ENCODE results near the gene FAHD1. TPM values are rescaled to one million over a fixed set of nuclear protein-coding genes. Genes with fewer than 3 reads are reported as not detected.
"Not testable (repeated sequence)": the region's sequence is repeated elsewhere in the genome, so short reads cannot be mapped to it uniquely, and the experiment has no call there.

FAHD1 gene
- polyA plus RNA-seq, 1 donor = 21.2 TPM

DNA sequence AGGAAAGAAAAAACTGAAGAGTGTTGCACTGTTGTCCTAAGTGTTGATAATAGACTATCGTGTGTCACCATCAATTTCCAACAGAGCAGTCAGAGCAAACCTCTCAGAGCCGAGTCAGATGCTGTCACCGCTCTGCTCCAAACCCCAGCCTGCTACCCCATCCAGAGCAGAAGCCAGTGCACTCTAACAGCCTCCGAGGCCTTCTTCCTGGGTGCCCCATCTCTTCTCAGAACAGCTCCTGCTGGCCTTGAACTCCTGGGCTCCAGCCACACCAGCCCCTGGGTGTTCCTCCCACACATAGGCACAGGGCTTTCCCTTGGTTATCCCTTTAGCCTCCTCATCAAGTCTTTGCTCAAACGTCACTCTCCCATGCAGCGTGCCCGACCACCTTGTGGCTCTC is 24.0 kb downstream of the FAHD1 start:
- DNase-seq = no peak

DNA sequence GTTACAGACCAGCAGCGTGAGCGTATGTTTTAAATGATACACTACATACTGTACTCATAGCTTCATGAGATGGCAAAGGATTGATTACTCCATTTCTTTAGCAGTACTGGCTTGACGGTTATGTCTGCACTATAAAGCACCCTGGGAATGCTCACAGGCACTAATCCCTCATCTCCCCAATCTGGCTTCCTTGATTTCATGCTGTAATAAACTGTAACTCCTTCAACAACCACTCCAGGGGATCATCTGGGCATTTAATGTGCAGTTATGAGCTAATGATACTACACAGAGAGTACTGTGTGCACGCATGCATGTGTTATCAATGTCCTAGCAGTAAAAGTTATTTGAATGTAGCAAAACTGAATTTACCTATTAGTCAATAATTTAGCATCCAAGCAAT is 24.8 kb downstream of the FAHD1 start:
- DNase-seq = no peak

DNA sequence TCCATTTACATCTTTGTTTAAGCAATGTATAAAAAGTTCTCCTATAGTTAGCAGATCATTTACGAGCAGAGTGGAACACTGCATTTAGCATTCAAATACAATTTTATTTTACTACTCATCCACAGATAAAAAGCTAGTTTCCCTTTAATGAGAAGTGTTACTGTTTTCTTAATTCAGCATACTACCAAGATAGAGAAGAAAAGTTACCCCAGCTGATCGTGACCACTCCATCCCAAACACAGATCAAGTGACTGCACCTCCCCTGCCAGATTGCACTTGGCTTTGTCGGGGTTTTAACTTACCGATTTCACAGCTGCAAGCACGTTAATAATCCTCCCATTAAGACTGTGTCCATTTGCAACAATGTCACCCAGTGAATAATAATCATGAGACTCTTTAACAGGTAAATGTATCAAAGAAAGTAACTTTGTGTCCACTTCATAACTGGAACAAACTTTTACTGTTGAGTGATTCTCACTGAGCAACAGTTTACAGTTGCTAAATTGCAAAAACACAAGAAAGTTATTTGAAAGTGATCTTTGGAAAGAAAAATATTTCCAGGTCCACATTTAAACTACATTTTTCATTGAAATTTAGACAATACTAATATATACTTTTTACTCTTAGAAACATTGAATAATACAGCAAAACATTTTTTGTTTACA is 30.6 kb downstream of the FAHD1 start:
- DNase-seq = no peak

DNA sequence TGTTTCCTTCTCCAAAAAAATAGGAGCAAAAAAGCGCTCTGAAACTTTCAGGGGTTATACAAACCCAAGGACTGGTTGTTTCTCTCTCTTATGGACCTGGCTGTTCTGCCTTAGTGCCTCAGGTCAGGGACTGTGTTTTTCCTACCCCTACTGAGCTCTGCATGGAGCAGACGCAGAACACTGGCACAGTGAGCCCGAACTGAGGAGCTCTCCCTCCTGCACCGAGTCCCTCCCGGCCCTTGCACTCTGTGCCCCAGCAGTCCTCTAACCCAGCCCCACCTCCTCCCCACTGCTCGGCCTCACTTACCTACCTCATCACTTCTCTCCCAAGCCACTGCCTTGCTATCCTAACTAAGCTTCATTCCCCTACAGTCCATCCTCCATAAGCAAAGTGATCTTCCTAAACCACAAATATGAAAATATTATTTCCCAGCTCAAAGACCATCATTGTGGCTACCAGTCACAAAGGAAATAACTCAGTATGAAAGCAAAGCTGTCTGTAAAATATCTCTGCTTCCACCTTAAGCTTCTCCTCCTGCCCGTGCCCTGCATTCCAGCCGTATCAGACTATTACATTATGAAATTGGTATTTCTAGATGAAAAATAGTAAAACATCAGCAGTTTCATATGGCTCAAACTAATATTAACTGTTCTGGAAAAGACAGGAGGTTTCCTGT is 31.3 kb downstream of the FAHD1 start:
- no peak for DNase-seq

DNA sequence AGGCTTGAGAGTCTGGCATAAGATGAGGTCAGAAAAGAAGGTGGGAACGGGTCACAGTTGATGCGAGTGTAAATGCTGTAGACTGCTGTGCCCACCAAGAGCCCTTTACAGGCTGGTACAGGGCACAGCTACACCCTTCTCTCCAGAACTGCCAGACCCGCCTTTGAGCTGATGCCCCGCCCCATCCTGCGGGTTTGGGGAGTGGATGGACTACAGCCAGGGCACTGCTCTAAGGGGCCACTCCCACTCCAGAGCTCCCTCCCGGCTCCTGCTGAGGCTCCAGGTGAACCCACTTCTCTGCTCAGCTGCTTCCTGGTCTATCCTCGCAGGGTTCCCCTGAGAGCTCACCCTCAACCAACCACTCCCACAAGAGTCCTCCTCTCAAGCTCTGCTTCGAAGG is 32.6 kb downstream of the FAHD1 start:
- no peak for DNase-seq

DNA sequence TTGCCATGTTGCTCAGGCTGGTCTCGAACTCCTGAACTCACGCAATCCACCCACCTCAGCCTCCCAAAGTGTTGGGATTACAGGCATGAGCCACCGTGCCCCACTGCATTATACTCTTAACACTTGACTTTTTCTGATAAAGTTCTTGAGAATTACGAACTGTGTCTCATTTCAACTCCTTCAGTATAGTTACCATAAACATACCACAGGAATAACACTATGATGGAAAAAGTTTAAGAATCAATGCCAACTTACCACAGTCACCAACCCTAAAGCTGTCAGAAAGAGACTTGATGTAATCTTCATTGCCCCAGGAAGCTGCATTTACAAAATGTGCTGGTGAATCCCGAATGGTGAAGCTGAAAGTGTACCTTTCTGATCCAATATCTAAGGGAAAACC is 34.7 kb downstream of the FAHD1 start:
- no peak for DNase-seq

DNA sequence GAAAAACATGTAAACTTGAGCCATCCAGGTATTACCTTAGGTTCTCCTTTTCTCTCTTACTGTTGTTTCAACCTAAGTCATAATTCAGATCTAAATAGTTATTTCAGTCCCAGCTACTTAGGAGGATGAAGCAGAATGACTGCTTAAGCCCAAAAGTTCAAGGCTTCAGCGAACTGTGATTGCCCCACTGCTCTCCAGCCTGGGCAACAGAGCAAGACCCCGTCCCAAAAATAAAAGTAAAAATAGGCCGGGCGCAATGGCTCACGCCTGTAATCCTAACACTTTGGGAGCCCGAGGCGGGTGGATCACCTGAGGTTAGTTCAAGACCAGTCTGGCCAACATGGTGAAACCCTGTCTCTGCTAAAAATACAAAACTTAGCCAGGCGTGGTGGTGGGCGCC is 35.4 kb downstream of the FAHD1 start:
- DNase-seq = no peak

DNA sequence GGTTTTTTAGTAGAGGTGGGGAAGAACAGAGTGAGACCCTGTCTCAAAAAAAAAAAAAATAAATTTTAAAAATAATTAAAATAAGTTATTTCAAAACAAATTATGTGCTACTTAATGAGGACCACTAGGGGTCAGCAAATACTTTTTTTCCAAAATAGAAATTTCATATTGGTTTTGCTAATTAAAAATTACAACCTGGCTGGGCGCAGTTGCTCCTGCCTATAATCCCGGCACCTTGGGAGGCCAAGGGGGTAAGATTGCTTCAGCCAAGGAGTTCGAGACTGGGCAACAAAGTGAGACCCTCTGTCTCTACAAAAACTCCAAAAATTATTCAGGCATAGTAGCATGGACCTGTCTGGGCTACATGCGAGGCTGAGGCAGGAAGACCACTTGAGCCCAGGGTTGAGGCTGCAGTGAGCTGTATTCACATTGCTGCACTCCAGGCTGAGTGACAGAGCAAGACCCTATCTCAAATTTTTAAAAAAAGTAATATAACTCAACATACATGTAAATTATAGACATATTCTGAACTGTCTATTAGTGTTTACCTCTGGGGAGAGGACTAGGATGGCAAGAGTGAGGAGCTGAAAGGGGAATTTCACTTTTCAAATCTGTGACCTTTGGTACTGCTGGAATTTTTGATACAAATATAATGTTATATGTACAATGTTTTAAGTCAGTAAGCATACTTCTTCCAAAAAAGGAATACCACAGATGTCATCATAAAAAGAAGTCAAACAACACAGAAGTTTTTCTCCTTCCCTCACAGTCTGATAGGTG is 36.9 kb downstream of the FAHD1 start:
- DNase-seq = no peak

DNA sequence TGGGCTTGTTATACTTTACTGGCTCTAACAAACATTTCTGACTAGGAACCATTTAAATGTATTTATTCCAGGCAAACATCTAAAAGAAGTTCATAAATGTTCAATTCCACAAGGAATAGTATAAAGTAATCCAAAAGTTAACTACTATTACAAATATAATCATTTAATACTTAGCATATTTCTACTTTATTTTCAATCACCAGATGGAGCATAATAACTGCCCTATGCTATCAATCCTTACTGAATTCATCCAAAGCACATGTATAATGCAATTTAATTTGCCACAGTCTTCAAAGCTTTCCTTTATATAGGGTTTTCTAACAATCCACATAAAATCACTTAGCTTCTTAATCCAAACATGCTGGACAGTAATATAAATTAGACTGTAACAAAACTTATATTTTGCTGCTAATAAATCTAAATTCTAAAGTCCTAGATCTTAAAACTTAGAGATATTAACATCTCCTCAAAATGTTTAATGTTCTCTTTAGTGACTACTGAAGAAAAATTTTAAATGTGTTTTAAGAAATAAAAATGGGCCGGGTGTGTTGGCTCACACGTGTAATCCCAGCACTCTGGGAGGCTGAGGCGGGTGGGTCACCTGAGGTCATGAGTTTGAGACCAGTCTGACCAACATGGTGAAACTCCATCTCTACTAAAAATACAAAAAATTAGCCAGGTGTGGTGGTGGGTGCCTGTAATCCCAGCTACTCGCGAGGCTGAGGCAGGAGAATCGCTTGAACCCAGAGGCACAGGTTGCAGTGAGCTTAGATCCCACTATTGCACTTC is 39.1 kb downstream of the FAHD1 start:
- no peak for DNase-seq

DNA sequence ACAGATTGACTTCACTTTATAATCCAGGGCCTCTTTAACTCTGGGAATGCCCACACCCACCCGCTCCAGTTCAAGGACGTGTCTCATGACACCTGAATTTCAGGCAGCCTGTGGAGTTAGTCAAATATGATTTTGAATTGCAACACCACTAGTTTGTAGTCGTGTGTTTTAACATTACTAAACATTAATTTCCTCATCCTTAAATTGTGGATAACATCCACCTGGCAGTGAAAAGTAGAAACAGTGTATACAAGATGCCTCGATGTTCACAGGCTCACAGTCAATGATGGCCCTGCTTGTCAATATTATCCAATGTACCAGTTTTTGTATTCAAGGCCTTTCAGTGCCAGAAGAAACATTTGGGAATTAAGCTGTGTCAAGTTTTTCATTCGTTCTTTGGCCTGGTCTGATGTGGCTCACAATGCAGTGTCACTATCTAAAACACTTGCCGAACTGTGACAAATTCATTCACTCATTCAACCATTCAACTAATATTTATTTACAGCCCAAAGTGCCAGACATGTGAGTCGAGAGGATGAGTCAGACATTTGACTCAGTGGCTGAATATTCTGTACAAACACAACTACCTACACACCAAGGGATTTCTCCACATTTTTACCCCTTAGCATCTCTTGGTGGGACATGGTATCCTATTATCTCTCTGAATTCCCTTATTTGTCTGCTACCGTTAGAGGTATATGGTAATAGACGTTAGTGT is 43.5 kb downstream of the FAHD1 start:
- DNase-seq = no peak

DNA sequence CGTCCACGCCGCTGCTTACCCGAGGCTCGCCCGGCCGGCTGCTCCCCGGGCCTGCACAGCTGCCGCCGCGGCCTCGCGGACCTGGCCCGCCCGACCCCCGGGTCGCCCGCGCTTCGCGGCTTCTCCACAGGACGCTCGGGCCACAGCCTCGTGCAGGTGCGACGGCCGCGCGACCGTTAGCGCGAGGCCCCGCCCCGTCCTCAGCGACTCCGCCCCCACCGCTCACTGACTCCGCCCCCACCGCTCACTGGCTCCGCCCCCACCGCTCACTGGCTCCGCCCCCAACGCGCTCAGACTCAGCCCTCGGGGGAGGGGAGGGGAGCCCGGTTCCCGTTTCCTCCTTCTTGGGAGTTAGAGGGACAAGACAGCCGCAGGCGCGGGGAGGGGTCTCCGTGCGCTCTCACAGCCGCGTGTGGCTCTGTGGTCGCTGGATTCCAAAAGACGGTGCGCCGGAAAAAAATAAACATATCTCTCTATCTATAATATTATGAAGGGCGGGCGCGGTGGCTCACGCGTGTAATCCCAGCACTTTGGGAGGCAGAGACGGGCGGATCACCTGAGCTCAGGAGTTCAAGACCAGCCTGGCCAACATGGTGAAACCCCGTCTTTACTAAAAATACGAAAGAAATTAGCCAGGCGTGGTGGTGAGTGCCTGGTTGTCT is 45.1 kb downstream of the FAHD1 start, which contains the start of gene MEIOB:
Gene MEIOB (minus strand): TSS at position 191 of the 662 bp plus-strand sequence. CDS start 3,989 bp downstream, outside the sequence.
- no peak for DNase-seq

DNA sequence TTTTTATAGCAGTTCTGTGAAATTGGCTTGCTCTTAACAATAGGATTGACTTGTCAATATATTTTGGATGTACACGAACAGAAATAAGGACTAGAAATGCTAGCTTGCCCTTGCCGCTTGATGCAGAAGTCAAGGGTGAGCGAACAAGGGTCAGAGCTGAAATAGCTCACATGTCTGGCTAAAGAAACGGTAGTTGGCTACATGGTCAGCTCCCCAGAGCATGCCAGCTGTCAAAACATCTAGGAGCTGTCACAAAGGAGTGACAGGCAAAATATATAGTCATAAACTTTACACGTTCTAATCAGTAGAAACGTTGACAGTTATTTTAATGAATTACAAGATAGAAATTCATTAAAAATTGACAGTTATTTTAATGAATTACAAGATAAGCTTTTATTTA is 47.8 kb downstream of the FAHD1 start:
- DNase-seq = no peak

DNA sequence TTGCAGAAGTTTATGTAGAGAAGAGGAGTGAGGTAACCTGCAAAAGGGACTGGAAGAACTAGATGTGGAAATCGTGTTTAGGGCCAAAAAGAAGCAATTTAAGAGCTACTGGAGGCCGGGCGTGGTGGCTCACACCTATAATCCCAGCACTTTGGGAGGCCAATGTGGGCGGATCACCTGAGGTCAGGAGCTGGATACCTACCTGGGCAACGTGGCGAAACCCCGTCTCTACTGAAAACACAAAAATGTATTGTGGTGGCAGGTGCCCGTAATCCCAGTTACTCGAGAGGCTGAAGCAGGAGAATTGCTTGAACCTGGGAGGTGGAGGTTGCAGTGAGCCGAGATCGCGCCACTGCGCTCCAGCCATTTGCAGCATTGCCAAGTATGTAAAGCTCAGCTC is 49.1 kb downstream of the FAHD1 start:
- not testable (repeated sequence) for DNase-seq

DNA sequence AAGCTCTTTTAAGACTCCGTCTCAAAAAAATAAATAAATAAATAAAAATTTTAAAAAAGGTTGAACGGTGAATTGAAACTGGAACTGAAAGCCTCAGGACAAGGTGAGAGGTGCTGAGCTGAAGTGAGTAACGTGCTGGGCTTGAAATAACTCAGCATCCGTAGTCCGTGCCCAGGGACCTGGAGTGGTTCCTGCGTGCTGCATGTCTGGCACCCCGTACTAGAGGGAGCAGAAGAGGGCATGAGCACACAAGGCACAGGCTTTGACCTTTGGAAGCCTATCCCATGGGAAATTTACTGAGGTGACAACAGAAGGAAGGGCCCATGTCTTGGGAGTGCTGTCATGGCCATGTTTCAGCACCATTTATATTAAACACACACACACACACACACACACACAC is 49.5 kb downstream of the FAHD1 start:
- no peak for DNase-seq

DNA sequence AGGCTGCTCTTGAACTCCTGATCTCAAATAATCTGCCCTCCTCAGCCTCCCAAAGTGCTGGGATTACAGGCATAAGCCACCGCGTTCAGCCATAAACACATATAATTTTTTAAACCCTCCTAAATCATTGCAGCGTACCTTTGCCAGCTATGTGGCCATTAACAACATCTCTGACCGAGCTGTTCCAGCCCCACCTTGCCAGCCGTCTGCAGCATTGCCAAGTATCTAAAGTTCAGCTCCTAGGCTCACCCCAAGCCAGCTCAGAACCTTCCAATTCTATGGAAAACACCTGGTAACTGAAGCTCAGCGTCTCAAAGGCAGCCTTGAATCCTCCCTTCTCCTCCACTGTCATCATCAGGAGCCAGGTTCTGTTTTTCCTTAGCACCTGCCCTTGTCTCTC is 50.1 kb downstream of the FAHD1 start:
- no peak for DNase-seq

DNA sequence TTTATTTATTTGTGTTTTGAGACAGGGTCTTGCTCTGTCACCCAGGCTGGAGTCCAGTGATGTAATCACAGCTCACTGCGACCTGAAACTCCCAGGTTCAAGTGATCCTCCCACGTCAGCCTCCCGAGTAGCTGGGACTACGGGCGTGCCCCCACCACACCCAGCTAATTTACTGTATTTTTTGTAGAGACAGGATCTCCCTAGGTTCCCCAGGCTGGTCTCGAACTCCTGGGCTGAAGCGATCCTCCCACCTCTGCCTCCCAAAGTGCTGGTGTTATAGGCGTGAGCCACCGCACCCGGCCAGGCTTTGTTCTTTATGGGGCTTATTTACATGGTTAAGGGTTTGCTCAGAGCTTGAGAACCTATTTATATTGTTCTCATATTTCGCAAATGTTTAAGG is 50.8 kb downstream of the FAHD1 start:
- DNase-seq = no peak

DNA sequence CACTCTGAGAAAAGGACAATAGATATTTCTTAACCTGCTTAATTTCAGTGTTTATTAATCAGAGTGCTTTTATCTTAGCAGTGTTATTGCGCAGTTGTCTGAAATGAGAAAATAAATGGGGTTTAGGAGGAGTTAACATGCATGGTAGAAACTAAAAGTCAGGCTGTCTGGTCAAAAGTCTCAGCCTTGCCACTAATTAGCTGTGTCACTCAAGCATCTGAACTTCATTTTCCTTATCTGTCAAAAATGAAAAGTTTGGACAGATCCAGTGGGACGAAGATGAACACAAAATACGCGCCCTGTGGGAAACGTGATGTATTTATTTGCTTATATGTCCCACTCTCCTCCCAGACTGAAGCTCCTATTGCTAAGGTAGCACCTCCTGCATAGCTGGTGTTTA is 51.2 kb downstream of the FAHD1 start:
- DNase-seq = no peak

Measured in hindlimb muscle (tissue), 1 donor.